Measurements from ENCODE around the gene HK2.

The HK2 gene

GRCh38 chr2:74924463-74925265 is 90.7 kb downstream of the HK2 start:
- no peak for TF ChIP-seq ZNF274 (IDR thresholded peaks at IDR 0.05; ENCODE audit: low read depth, low read length)
- H3K4me3 ChIP-seq (ENCODE audit: low read length) = no peak overlapping the region

DNA sequence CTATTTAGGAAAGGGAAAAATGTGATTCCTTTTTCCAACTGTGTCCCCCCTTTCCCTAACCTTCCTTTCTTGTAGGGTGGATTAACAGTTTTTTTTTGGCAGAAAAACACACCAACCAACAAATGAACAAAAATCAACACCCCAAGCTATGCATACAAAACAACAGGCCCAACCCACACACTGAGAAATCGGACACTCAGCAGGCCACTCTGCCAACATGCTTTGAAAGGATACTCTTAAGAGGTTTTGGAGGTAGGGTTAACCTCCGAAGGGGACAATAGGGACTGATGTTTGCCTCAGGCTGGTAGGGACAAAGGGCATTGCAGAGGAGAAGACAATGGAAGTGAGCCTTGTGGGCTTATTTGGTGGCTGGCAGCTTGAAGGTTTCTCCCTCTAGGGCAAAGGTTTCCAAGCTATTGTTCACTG is 91.4 kb downstream of the HK2 start:
- no peak overlapping the region for H3K4me3 ChIP-seq (ENCODE audit: low read length)
- no peak for TF ChIP-seq ZNF274 (IDR thresholded peaks at IDR 0.05; ENCODE audit: low read depth, low read length)

DNA sequence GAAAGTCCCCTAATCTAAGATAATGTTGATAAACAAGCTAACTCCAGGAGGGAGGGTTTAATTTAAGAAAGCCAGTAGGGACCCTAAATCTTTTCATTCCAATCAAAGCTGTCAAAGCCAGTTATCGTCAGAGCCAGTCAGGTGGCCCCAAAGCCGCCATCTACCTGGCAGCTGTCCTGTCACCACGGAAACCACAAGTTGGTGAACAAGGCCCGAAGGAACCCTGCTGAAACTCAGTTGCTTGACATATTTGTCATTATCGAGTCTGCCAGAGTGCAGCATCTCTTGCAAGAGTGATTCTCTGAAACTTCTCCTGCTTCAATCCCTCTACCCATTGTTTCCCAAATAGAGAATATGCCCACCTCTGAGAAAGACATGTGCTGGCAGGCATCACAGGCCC is 93.7 kb downstream of the HK2 start:
- H3K4me3 ChIP-seq (ENCODE audit: low read length) = no peak overlapping the region
- no peak for TF ChIP-seq ZNF274 (IDR thresholded peaks at IDR 0.05; ENCODE audit: low read depth, low read length)

GRCh38 chr2:74930811-74931486 is 97.0 kb downstream of the HK2 start:
- no peak overlapping the region for H3K4me3 ChIP-seq (ENCODE audit: low read length)
- no peak for TF ChIP-seq ZNF274 (IDR thresholded peaks at IDR 0.05; ENCODE audit: low read depth, low read length)

GRCh38 chr2:74931940-74932339 is 98.0 kb downstream of the HK2 start:
- TF ChIP-seq ZNF274 (IDR thresholded peaks at IDR 0.05; ENCODE audit: low read depth, low read length) = no peak

DNA sequence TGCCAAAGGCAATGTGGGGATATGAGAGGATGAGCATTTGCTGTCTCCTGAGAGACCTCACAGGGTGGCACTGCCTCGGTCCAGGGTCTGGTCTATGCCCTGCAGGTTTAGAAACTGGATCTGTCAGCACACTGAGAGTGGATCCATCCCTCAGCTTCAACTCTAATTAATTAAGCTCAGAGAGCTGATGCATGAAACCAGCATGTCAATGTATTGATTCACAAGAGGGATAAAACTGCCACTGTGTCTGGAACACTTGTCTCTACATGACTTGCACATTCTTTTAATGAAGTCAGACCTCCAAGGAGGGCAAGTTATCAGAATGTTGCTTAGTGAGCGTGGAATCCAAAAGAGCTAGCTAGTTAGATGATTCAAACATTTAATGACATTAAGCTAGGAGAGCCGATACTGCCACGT is 102.1 kb downstream of the HK2 start:
- no peak overlapping the region for H3K4me3 ChIP-seq (ENCODE audit: low read length)
- no peak for TF ChIP-seq ZNF274 (IDR thresholded peaks at IDR 0.05; ENCODE audit: low read depth, low read length)

More at GRCh38 chr2:74931940-74932339, 98.0 kb downstream of the HK2 start:
- H3K4me3 ChIP-seq (ENCODE audit: low read length) = no peak overlapping the region

DNA sequence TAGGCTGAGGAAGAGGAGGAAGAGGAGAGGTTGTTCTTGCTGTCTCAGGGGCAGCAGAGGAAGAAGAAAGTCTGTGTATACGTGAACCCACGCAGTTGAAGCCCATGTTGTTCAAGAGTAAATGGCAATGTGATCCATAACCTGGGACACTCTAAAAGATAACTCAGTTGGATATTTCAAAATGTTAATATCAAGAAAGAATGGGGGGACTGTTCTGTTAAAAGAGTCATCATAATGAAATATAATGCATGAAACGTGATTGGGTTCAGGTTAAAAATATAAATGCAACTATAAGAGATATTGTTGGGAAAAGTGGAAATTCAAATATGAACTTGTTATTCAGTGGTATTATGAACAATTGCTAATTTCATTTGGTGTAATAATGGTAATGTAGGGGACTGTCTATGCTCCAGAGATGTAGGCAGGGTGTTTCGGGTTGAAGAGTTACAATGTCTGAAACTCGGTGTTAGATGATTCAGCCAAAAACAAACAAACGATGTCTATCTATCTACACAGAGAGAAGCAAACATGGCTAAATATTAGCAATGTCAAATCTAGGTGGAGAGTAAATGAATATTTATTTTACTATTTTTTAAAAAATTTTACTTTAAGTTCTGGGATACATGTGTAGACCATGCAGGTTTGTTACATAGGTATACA is 103.4 kb downstream of the HK2 start:
- no peak for TF ChIP-seq ZNF274 (IDR thresholded peaks at IDR 0.05; ENCODE audit: low read depth, low read length)

GRCh38 chr2:74938264-74938663 is 104.3 kb downstream of the HK2 start:
- TF ChIP-seq ZNF274 (IDR thresholded peaks at IDR 0.05; ENCODE audit: low read depth, low read length) = no peak
- H3K4me3 ChIP-seq (ENCODE audit: low read length) = no peak overlapping the region

More for the DNA sequence above, 103.4 kb downstream of the HK2 start:
- H3K4me3 ChIP-seq (ENCODE audit: low read length) = no peak overlapping the region

DNA sequence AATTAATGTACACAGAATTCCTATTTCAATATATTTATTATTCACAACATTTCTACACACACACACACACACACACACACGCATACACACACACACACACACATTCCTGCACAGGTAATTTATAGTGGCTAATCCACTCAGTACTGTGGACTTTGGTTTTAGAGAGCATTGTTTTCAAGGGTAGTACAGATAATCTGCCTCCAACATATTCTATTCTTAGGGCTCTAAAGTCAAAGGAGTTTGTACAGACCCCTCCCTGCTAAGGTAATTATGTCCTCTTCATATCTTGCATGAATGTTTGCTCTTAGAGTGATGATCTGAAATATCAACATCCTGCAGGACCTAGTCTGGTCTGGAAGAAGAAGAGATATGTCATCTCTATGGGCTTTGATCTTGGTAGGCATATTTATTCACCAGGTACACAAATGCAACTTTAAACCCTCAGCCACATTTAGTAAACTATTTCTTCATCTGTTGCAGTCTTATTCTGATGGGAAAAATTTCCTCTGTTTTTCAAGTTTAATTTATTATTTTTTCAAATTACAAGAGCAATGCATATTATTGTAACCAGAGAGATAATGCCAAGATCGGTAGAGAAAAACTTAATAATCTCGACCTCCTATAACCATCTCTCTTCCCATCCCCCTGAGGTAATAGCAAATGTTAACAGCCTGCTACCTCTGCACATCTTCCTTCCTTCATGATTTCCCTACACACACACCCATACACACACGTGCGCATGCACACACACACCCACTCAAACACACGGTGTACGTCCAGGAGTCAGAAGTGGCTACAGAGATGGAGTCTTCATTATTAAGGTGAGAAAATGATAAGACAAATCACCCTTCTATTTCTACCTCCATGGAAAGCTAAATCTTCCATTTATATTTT is 106.2 kb downstream of the HK2 start:
- no peak for TF ChIP-seq ZNF274 (IDR thresholded peaks at IDR 0.05; ENCODE audit: low read depth, low read length)
- no peak overlapping the region for H3K4me3 ChIP-seq (ENCODE audit: low read length)

- TF ChIP-seq ZNF274 (IDR thresholded peaks at IDR 0.05; ENCODE audit: low read depth, low read length) = no peak
These were observed 107.4 kb downstream of the HK2 start for GRCh38 chr2:74941284-74941683.

GRCh38 chr2:74942263-74942662 is 108.3 kb downstream of the HK2 start:
- TF ChIP-seq ZNF274 (IDR thresholded peaks at IDR 0.05; ENCODE audit: low read depth, low read length) = no peak
- H3K4me3 ChIP-seq (ENCODE audit: low read length) = no peak overlapping the region

More at GRCh38 chr2:74941284-74941683, 107.4 kb downstream of the HK2 start:
- H3K4me3 ChIP-seq (ENCODE audit: low read length) = no peak overlapping the region
